ENCODE data around the gene PDE11A.

GRCh38 chr2:177857538-177857937, 215.0 kb downstream of the PDE11A start:
- TF ChIP-seq POLR2A (IDR thresholded peaks at IDR 0.05) (no peak), CTCF (IDR thresholded peaks at IDR 0.05 in 8 of 11, conservative IDR thresholded peaks at IDR 0.05 in 3 of 11) (no peak)
